ENCODE results near the gene UBE4B. TPM values are rescaled to one million over a fixed set of nuclear protein-coding genes. Genes with fewer than 3 reads are reported as not detected.
"Not testable (repeated sequence)": the region's sequence is repeated elsewhere in the genome, so short reads cannot be mapped to it uniquely, and the experiment has no call there.

Gene UBE4B
- total and polyA plus RNA-seq, 4 donors: 7.5 to 25.5 (median 16.6) TPM

DNA sequence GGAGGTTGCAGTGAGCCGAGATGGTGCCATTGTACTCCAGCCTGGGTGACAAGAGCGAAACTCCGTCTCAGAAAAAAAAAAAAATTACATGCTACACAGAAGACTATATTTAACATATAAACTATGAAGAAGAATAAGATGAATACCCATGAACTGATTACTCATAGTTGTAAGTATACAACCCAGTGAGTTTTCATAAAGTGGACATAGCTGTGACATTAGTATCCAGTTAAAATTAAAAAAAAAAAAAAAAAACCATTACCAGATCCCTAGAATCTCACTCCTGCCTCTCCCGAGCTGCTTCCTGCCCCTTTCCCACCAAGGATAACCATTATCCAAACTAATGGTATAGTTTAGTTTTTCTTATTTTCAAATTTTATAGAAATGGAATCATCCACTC lies 37.4 kb downstream of the UBE4B start:
- Histone ChIP-seq H3K27ac (ENCODE audit: low read depth in 1 of 2, low read length in 2 of 2) (no peak overlapping the region), H3K27me3 (ENCODE audit: control insufficient read depth in 4 of 4, insufficient read depth in 4 of 4, low read length in 3 of 4) (no peaks in the 10 kb centered on the region), H3K9me3 (ENCODE audit: control insufficient read depth in 4 of 4, low read length in 3 of 4) (no peaks in the 10 kb centered on the region), H3K9ac (ENCODE audit: low read depth in 1 of 2, low read length in 2 of 2) (no peak overlapping the region), H3K4me3 (ENCODE audit: low read depth in 1 of 3, low read length in 3 of 3) (no peak overlapping the region), H3K4me1 (ENCODE audit: control insufficient read depth in 4 of 4, insufficient read depth in 4 of 4, low read length in 3 of 4) (peaks cover 2 to 12% (median 4%) of the 10 kb centered on the region in 4 donors), H3K36me3 (ENCODE audit: control insufficient read depth in 4 of 4, insufficient read depth in 3 of 4, low read depth in 1 of 4, low read length in 3 of 4) (peaks cover 0 to 8% (median 0%) of the 10 kb centered on the region in 4 donors)
- TF ChIP-seq TAF1 (conservative IDR thresholded peaks at IDR 0.05): no peak
- TF ChIP-seq HNF4A (conservative IDR thresholded peaks at IDR 0.05): no peak
- TF ChIP-seq YY1 (IDR thresholded peaks at IDR 0.05): no peak
- no peak for TF ChIP-seq JUND (IDR thresholded peaks at IDR 0.05)
- no peak for DNase-seq (ENCODE audit: low spot score)
- WGBS: over 99% methylated on average over 4 of the region's 4 CpGs

- H3K9me3 ChIP-seq (ENCODE audit: control insufficient read depth in 4 of 4, low read length in 3 of 4): no peaks in the 10 kb centered on the region
- 96% methylated on average over 6 of the region's 6 CpGs for WGBS
These were observed 38.9 kb downstream of the UBE4B start for GRCh38 chr1:10071640-10072039.

DNA sequence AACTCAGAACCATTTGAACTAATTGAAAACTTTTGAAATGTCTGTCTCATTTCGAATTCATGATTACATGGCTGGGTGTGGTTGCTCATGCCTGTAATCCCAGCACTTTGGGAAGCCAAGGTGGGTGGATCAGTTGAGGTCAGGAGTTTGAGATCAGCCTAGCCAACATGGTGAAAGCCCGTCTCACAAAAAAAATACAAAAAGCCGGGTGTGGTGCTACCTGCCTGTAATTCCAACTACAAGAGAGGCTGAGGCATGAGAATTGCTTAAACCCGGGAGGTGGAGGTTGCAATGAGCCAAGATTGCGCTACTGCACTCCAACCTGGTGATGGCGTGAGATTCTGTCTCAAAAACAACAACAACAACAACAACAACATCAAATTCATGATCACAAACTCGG lies 40.6 kb downstream of the UBE4B start:
- WGBS: 96% methylated on average over 7 of the region's 7 CpGs

More at GRCh38 chr1:10071640-10072039, 38.9 kb downstream of the UBE4B start:
- Histone ChIP-seq H3K27me3 (ENCODE audit: control insufficient read depth in 4 of 4, insufficient read depth in 4 of 4, low read length in 3 of 4) (no peaks in the 10 kb centered on the region), H3K4me1 (ENCODE audit: control insufficient read depth in 4 of 4, insufficient read depth in 4 of 4, low read length in 3 of 4) (peaks cover 0 to 3% (median under 1%) of the 10 kb centered on the region in 4 donors), H3K9ac (ENCODE audit: low read depth in 1 of 2, low read length in 2 of 2) (no peak overlapping the region), H3K36me3 (ENCODE audit: control insufficient read depth in 4 of 4, insufficient read depth in 3 of 4, low read depth in 1 of 4, low read length in 3 of 4) (peaks cover 0 to 8% (median 0%) of the 10 kb centered on the region in 4 donors), H3K4me3 (ENCODE audit: low read depth in 1 of 3, low read length in 3 of 3) (no peak overlapping the region), H3K27ac (ENCODE audit: low read depth in 1 of 2, low read length in 2 of 2) (no peak overlapping the region)
- TF ChIP-seq RAD21 (IDR thresholded peaks at IDR 0.05) (no peak), RXRA (IDR thresholded peaks at IDR 0.05) (no peak), ATF3 (IDR thresholded peaks at IDR 0.05) (no peak), SP1 (IDR thresholded peaks at IDR 0.05) (no peak), HNF4A (conservative IDR thresholded peaks at IDR 0.05) (no peak)
- TF ChIP-seq, protein P1, sequence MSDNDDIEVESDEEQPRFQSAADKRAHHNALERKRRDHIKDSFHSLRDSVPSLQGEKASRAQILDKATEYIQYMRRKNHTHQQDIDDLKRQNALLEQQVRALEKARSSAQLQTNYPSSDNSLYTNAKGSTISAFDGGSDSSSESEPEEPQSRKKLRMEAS (IDR thresholded peaks at IDR 0.05): no peak
- no peak for DNase-seq (ENCODE audit: low spot score)

DNA sequence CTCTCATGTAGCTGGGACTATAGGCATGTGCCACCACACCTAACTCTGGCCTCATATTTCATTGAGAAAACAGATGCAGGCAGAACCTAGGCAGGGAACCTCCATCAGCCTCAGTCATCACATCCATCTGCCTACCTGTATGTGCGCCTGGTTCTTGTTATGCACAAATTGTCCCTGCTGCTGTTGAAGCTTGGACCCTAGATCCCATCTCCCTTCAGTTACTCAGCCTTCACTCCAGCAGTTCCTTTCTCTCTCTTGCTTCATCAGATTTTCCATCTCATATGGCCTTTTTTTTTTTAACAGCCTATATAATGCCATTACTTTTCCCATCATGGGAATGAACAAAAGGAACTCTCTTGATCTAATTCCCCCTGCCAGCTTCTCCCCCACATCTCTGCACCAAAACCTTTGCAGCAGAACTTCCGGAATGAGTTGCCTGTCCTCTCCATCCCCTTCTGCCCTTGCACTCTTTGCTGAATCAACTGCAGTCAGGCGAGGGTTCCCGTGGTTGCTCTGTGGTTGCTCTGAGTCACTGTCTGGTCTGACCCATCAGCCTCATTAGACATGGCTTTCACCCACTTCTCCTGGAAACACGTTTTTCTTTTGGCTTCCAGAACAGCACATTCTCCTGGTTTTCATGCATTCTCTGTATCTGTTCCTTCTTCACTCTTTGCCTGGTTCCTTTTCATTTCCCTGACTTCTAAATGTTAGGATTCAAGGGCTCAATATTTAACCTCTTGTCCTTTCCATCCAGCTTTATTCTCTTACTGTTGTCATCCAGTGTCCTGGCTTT lies 41.5 kb downstream of the UBE4B start:
- Histone ChIP-seq H3K36me3 (ENCODE audit: control insufficient read depth in 4 of 4, insufficient read depth in 3 of 4, low read depth in 1 of 4, low read length in 3 of 4) (peaks cover 0 to 8% (median 0%) of the 10 kb centered on the region in 4 donors), H3K27ac (ENCODE audit: low read depth in 1 of 2, low read length in 2 of 2) (no peak overlapping the region), H3K27me3 (ENCODE audit: control insufficient read depth in 4 of 4, insufficient read depth in 4 of 4, low read length in 3 of 4) (no peaks in the 10 kb centered on the region), H3K9me3 (ENCODE audit: control insufficient read depth in 4 of 4, low read length in 3 of 4) (no peaks in the 10 kb centered on the region), H3K4me3 (ENCODE audit: low read depth in 1 of 3, low read length in 3 of 3) (no peak overlapping the region), H3K9ac (ENCODE audit: low read depth in 1 of 2, low read length in 2 of 2) (no peak overlapping the region), H3K4me1 (ENCODE audit: control insufficient read depth in 4 of 4, insufficient read depth in 4 of 4, low read length in 3 of 4) (no peaks in the 10 kb centered on the region)
- DNase-seq (ENCODE audit: low spot score): no peak
- TF ChIP-seq JUND (IDR thresholded peaks at IDR 0.05) (no peak), SP1 (IDR thresholded peaks at IDR 0.05) (no peak), HNF4A (conservative IDR thresholded peaks at IDR 0.05) (no peak), GABPA (IDR thresholded peaks at IDR 0.05 in 1 of 2, conservative IDR thresholded peaks at IDR 0.05 in 1 of 2) (no peak), FOXA1 (IDR thresholded peaks at IDR 0.05) (no peak), EGR1 (IDR thresholded peaks at IDR 0.05; ENCODE audit: low read depth in 2 of 2) (no peak), HNF4G (IDR thresholded peaks at IDR 0.05) (no peak)
- TF ChIP-seq, protein P2, sequence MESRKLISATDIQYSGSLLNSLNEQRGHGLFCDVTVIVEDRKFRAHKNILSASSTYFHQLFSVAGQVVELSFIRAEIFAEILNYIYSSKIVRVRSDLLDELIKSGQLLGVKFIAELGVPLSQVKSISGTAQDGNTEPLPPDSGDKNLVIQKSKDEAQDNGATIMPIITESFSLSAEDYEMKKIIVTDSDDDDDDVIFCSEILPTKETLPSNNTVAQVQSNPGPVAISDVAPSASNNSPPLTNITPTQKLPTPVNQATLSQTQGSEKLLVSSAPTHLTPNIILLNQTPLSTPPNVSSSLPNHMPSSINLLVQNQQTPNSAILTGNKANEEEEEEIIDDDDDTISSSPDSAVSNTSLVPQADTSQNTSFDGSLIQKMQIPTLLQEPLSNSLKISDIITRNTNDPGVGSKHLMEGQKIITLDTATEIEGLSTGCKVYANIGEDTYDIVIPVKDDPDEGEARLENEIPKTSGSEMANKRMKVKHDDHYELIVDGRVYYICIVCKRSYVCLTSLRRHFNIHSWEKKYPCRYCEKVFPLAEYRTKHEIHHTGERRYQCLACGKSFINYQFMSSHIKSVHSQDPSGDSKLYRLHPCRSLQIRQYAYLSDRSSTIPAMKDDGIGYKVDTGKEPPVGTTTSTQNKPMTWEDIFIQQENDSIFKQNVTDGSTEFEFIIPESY (IDR thresholded peaks at IDR 0.05): no peak
- 76% methylated on average over 5 of the region's 5 CpGs for WGBS

More for the DNA sequence above, 40.6 kb downstream of the UBE4B start:
- H3K4me3 ChIP-seq (ENCODE audit: low read depth in 1 of 3, low read length in 3 of 3); H3K27ac ChIP-seq (ENCODE audit: low read depth in 1 of 2, low read length in 2 of 2); H3K27me3 ChIP-seq (ENCODE audit: control insufficient read depth in 4 of 4, insufficient read depth in 4 of 4, low read length in 3 of 4); H3K9ac ChIP-seq (ENCODE audit: low read depth in 1 of 2, low read length in 2 of 2); H3K4me1 ChIP-seq (ENCODE audit: control insufficient read depth in 4 of 4, insufficient read depth in 4 of 4, low read length in 3 of 4); H3K9me3 ChIP-seq (ENCODE audit: control insufficient read depth in 4 of 4, low read length in 3 of 4); H3K36me3 ChIP-seq (ENCODE audit: control insufficient read depth in 4 of 4, insufficient read depth in 3 of 4, low read depth in 1 of 4, low read length in 3 of 4); DNase-seq (ENCODE audit: low spot score): not testable (repeated sequence)
